ENCODE data around the gene REEP5. TPM values are rescaled to one million over a fixed set of nuclear protein-coding genes. Genes with fewer than 3 reads are reported as not detected.

REEP5 gene
- 174 to 393 TPM (median 298 TPM) in 3 replicates for polyA plus RNA-seq
- polyA plus RNA-seq (2011; ENCODE audit: low read depth) = 86.4 TPM
- polyA plus RNA-seq (2011; cell fraction: cytosol; rRNA removed) = 166 and 178 TPM in 2 replicates
- polyA plus RNA-seq (2011; cell fraction: nucleus; rRNA removed) = 202 and 222 TPM in 2 replicates
- 105 and 131 TPM in 2 replicates for polyA plus RNA-seq (2012; ENCODE audit: low replicate concordance)
- polyA minus RNA-seq = 256 to 365 TPM (median 273 TPM) in 3 replicates
- polyA minus RNA-seq (2011; cell fraction: cytosol; rRNA and poly(A)+ RNA removed) = 146 TPM
- 114 and 152 TPM in 2 replicates for polyA minus RNA-seq (2011; cell fraction: nucleus; rRNA and poly(A)+ RNA removed)

DNA sequence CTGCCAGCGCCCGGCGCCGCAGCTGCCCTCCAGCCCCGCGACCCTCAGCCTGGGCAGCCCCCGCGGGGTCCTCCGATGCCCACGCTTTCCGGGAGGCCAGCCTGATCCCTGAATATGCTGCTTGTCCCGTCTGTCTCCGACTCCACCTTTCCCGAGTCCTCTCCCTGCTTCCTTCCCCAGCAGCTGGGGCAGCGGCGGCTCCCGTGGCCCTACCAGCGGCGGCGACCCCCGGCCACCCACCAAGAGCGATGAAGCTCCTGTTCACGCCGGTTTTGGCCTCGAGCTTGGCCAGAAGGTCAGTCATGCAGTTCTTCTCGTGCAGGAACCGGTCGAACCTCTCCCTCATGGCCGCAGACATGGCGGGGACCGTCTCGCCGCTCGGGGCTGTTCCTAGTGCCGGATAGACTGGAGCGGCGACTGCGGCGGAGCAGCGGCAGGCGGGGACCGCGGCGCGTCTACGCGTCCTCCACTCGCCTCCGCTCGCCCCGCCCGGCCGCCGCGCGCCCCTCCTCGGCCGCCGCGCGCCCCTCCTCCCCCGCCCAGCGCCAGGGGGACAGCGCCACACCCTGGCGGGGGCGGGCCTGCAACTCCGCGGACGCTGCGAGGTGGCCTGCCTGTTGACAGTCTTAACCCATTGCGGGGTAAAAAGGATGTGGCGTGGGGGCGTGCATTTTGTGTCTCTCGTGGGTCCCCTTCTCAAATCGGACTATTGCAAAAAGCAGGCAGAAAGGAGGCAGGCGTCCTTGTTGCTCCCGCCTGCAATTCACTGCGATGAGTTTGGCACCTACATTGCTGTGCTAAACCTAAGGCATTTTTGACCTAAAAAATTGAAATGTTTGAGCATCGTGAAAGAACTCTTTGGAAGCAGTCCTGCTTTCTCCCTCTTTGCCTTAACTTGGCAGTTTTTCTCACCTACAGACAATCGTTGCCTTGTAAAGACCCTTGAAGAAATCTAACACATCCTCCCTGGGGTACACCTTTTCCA, at the start of gene REEP5:
TSS of gene REEP5 (minus strand) at position 395 of the 985 bp plus-strand sequence. CDS start at position 358, 37 bp downstream.
- H3K4me1 ChIP-seq (ENCODE audit: control insufficient read depth, extremely low read depth, insufficient read depth, low read length) = peaks cover 10% of the 10 kb centered on the region
- no peaks in the 10 kb centered on the region for H3K27me3 ChIP-seq (ENCODE audit: control insufficient read depth, extremely low read depth, insufficient read depth, low read length)
- DNase-seq (ENCODE audit: low read depth, low spot score) (no peak), FAIRE-seq (no peak)
- H3K9ac ChIP-seq (ENCODE audit: control insufficient read depth, extremely low read depth, insufficient read depth, low read length) = peak within 1 kb of the TSS; percentile 93
- H3K4me2 ChIP-seq (ENCODE audit: control insufficient read depth, extremely low read depth, insufficient read depth, low read depth, low read length) = peak within 1 kb of the TSS; percentile 94
- peak within 1 kb of the TSS; percentile 85 to 91 (median 91) for H3K4me3 ChIP-seq (ENCODE audit: control insufficient read depth in 2 of 3, extremely low read depth in 1 of 3, insufficient read depth in 2 of 3, low read depth in 1 of 3, low read length in 3 of 3)
- TF ChIP-seq, protein P1, sequence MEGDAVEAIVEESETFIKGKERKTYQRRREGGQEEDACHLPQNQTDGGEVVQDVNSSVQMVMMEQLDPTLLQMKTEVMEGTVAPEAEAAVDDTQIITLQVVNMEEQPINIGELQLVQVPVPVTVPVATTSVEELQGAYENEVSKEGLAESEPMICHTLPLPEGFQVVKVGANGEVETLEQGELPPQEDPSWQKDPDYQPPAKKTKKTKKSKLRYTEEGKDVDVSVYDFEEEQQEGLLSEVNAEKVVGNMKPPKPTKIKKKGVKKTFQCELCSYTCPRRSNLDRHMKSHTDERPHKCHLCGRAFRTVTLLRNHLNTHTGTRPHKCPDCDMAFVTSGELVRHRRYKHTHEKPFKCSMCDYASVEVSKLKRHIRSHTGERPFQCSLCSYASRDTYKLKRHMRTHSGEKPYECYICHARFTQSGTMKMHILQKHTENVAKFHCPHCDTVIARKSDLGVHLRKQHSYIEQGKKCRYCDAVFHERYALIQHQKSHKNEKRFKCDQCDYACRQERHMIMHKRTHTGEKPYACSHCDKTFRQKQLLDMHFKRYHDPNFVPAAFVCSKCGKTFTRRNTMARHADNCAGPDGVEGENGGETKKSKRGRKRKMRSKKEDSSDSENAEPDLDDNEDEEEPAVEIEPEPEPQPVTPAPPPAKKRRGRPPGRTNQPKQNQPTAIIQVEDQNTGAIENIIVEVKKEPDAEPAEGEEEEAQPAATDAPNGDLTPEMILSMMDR (optimal IDR thresholded peaks at IDR 0.05 in 1 of 3, IDR thresholded peaks at IDR 0.05 in 1 of 3, conservative IDR thresholded peaks at IDR 0.05 in 1 of 3; ENCODE audit: extremely low read depth in 1 of 3, insufficient read depth in 2 of 3, low read length in 3 of 3) = peak; percentile 47 to 88 (median 53)
- no peak for TF ChIP-seq EZH2 (IDR thresholded peaks at IDR 0.05; ENCODE audit: low read length)
- peaks cover 4% of the 10 kb centered on the region for H4K20me1 ChIP-seq (ENCODE audit: control insufficient read depth, extremely low read depth, insufficient read depth, low read length)
- peak within 1 kb of the TSS; percentile 77 for H3K27ac ChIP-seq (ENCODE audit: control insufficient read depth, insufficient read depth, low read length)
- no peaks in the 10 kb centered on the region for H3K9me3 ChIP-seq (ENCODE audit: control insufficient read depth, low read depth, low read length)
- dilution Hi-C loops (cut with MboI; ENCODE audit: extremely low pct_ligation_motif_present, low sequenced_read_pairs) = no loop called here
- no peaks in the 10 kb centered on the region for H3K9me1 ChIP-seq (ENCODE audit: control insufficient read depth, extremely low read depth, insufficient read depth, low read length)
- H3K36me3 ChIP-seq (ENCODE audit: control insufficient read depth in 2 of 2, extremely low read depth in 1 of 2, insufficient read depth in 2 of 2, low read length in 2 of 2) = peaks cover 8 to 12% of the 10 kb centered on the region in 2 experiments
- peak within 1 kb of the TSS; percentile 97 for H2AFZ ChIP-seq (ENCODE audit: control insufficient read depth, low read length)
- peaks cover 39% of the 10 kb centered on the region for H3K79me2 ChIP-seq (ENCODE audit: control insufficient read depth, insufficient read depth, low read length)

DNA sequence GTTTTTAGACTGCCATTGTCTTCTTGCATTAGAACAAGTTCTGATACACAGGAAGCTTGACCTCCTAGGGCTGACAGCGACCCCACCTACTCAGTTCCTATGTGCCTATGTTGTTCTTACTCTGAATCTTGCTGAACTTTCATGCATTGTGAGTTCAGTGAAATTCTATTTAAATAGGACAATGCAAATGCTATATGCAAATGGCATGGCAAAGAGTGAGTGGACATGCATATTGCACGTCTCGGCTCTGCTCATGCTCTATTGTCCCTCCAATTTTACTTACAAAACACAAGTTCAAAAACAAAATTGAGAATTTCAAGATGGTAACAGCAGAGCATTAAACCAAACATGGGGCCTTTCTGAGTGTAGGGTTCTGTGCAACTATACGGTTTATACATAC, 49.2 kb upstream of the REEP5 start:
- dilution Hi-C loops (cut with MboI; ENCODE audit: extremely low pct_ligation_motif_present, low sequenced_read_pairs) = no loop called here
- DNase-seq (ENCODE audit: low read depth, low spot score) = no peak
- no peak overlapping the region for H3K4me3 ChIP-seq (ENCODE audit: control insufficient read depth in 2 of 3, extremely low read depth in 1 of 3, insufficient read depth in 2 of 3, low read depth in 1 of 3, low read length in 3 of 3)
- H3K4me2 ChIP-seq (ENCODE audit: control insufficient read depth, extremely low read depth, insufficient read depth, low read depth, low read length) = no peak overlapping the region
- no peak overlapping the region for H2AFZ ChIP-seq (ENCODE audit: control insufficient read depth, low read length)
- H3K27me3 ChIP-seq (ENCODE audit: control insufficient read depth, extremely low read depth, insufficient read depth, low read length) = no peaks in the 10 kb centered on the region
- H3K9me3 ChIP-seq (ENCODE audit: control insufficient read depth, low read depth, low read length) = no peaks in the 10 kb centered on the region
- H3K9ac ChIP-seq (ENCODE audit: control insufficient read depth, extremely low read depth, insufficient read depth, low read length) = no peak overlapping the region
- peaks cover 6% of the 10 kb centered on the region for H3K4me1 ChIP-seq (ENCODE audit: control insufficient read depth, extremely low read depth, insufficient read depth, low read length)
- no peaks in the 10 kb centered on the region for H3K9me1 ChIP-seq (ENCODE audit: control insufficient read depth, extremely low read depth, insufficient read depth, low read length)
- TF ChIP-seq, protein P1 (optimal IDR thresholded peaks at IDR 0.05 in 1 of 3, IDR thresholded peaks at IDR 0.05 in 1 of 3, conservative IDR thresholded peaks at IDR 0.05 in 1 of 3; ENCODE audit: extremely low read depth in 1 of 3, insufficient read depth in 2 of 3, low read length in 3 of 3) = no peak
- no peak for TF ChIP-seq EZH2 (IDR thresholded peaks at IDR 0.05; ENCODE audit: low read length)
- no peaks in the 10 kb centered on the region for H3K79me2 ChIP-seq (ENCODE audit: control insufficient read depth, insufficient read depth, low read length)
- no peaks in the 10 kb centered on the region for H3K36me3 ChIP-seq (ENCODE audit: control insufficient read depth in 2 of 2, extremely low read depth in 1 of 2, insufficient read depth in 2 of 2, low read length in 2 of 2)
- no peak for FAIRE-seq
- no peak overlapping the region for H3K27ac ChIP-seq (ENCODE audit: control insufficient read depth, insufficient read depth, low read length)
- H4K20me1 ChIP-seq (ENCODE audit: control insufficient read depth, extremely low read depth, insufficient read depth, low read length) = no peaks in the 10 kb centered on the region

All from keratinocyte (primary cell).